HG03196 (cell line): ENCODE data around the gene TMEM181.
"Not testable (repeated sequence)": the region's sequence is repeated elsewhere in the genome, so short reads cannot be mapped to it uniquely, and the experiment has no call there.

Experiments
- ATAC-seq: cut with Tn5 transposase; IDR thresholded peaks from one replicate; pipeline ENCODE4 v1.9.1; 2021; ENCODE audit not compliant: unreplicated experiment

Gene TMEM181

GRCh38 chr6:158593670-158594069, 33.8 kb downstream of the TMEM181 start:
- no peak for ATAC-seq

- ATAC-seq: no peak
Observed at GRCh38 chr6:158595223-158595622, 35.3 kb downstream of the TMEM181 start.

GRCh38 chr6:158596861-158597260, 37.0 kb downstream of the TMEM181 start:
- ATAC-seq: no peak

- ATAC-seq: no peak
Observed at GRCh38 chr6:158597565-158597964, 37.7 kb downstream of the TMEM181 start.

- ATAC-seq: no peak
Observed at GRCh38 chr6:158599635-158600034, 39.7 kb downstream of the TMEM181 start.

GRCh38 chr6:158603261-158604047, 43.6 kb downstream of the TMEM181 start:
- no peak for ATAC-seq

GRCh38 chr6:158604048-158604406, 44.1 kb downstream of the TMEM181 start:
- no peak for ATAC-seq

- ATAC-seq: no peak
Observed at GRCh38 chr6:158605266-158605878, 45.5 kb downstream of the TMEM181 start.

- not testable (repeated sequence) for ATAC-seq
Observed at GRCh38 chr6:158606011-158606410, 46.1 kb downstream of the TMEM181 start.

GRCh38 chr6:158606935-158607334, 47.0 kb downstream of the TMEM181 start:
- ATAC-seq: no peak

- no peak for ATAC-seq
Observed at GRCh38 chr6:158607411-158608170, 47.7 kb downstream of the TMEM181 start.

- no peak for ATAC-seq
Observed at GRCh38 chr6:158608221-158608620, 48.3 kb downstream of the TMEM181 start.

GRCh38 chr6:158609455-158610155, 49.7 kb downstream of the TMEM181 start:
- ATAC-seq: no peak

- no peak for ATAC-seq
Observed at GRCh38 chr6:158610319-158610968, 50.6 kb downstream of the TMEM181 start.

- no peak for ATAC-seq
Observed at GRCh38 chr6:158611039-158611438, 51.1 kb downstream of the TMEM181 start.

GRCh38 chr6:158611541-158612370, 51.9 kb downstream of the TMEM181 start:
- no peak for ATAC-seq

GRCh38 chr6:158614606-158615005, 54.7 kb downstream of the TMEM181 start:
- ATAC-seq: not testable (repeated sequence)

GRCh38 chr6:158618289-158618688, 58.4 kb downstream of the TMEM181 start:
- ATAC-seq: not testable (repeated sequence)

GRCh38 chr6:158619922-158620801, 60.3 kb downstream of the TMEM181 start:
- no peak for ATAC-seq
